ENCODE measurements around the gene PDZD2. TPM values are rescaled to one million over a fixed set of nuclear protein-coding genes. Genes with fewer than 3 reads are reported as not detected.

PDZD2 gene
- total RNA-seq, 5 donors from 2014 or later (not counting 1 experiment from before 2014, with no cell fraction given) = 0.66 to 2.2 (median 1.2) TPM

GRCh38 chr5:32160228-32160627 is 521.3 kb downstream of the PDZD2 start:
- Mint-ChIP-seq H3K27ac (no peak overlapping the region), H3K4me3 (no peak overlapping the region), H3K4me1 (peaks cover 18 to 39% (median 27%) of the 10 kb centered on the region in 3 donors), H3K36me3 (peaks cover 12% of the 10 kb centered on the region), H3K27me3 (no peaks in the 10 kb centered on the region), H3K9me3 (no peaks in the 10 kb centered on the region)
- H3K27ac ChIP-seq (ENCODE audit: low read length) = no peak overlapping the region
- POLR2A ChIA-PET = interaction anchor here in 1 of 2 donors (1.2 kb wide), 1 partner anchor 13 kb away, joined by 3 read pairs; no protein-coding TSS in a partner anchor
- DNase-seq = no peak
- no peaks in the 10 kb centered on the region for H3K9me3 ChIP-seq
- no peaks in the 10 kb centered on the region for H3K27me3 ChIP-seq (replicated peaks in 1 of 2; ENCODE audit: control insufficient read depth in 2 of 2, extremely low read depth in 1 of 2, insufficient read depth in 2 of 2, low read length in 1 of 2)
- CTCF ChIA-PET = interaction anchor here in 1 of 2 donors (0.7 kb wide), 1 partner anchor 245 kb away, joined by 4 read pairs; no protein-coding TSS in a partner anchor
- WGBS (ENCODE audit: insufficient coverage) = no CpG with 5 or more reads among the region's 1 CpG
- no peak for ATAC-seq (replicated peaks in 1 of 4)
- H3K36me3 ChIP-seq (ENCODE audit: control insufficient read depth in 2 of 2, extremely low read depth in 1 of 2, insufficient read depth in 1 of 2, low read length in 1 of 2) = peaks cover 0 to 5% of the 10 kb centered on the region in 2 donors
- H3K4me1 ChIP-seq (ENCODE audit: control insufficient read depth in 1 of 2, extremely low read depth in 1 of 2, insufficient read depth in 2 of 2, low read length in 2 of 2) = peaks cover 0 to 27% of the 10 kb centered on the region in 2 experiments
- H3K4me3 ChIP-seq (ENCODE audit: control insufficient read depth in 1 of 2, extremely low read depth in 1 of 2, low read length in 1 of 2) = no peak overlapping the region

Other genes with a start within 250 kb of the PDZD2 start
- gene DROSHA, start 107.0 kb upstream of the PDZD2 start, total RNA-seq = 10 to 100 TPM; 42.2 to 82.1 (median 69.6) TPM
- 10 to 100 TPM; 16.0 to 30.3 (median 26.8) TPM for gene C5orf22, start 106.8 kb upstream of the PDZD2 start, total RNA-seq

Measured in T-cell (primary cell).